Measurements from ENCODE around the gene MYO9A. TPM values are rescaled to one million over a fixed set of nuclear protein-coding genes. Genes with fewer than 3 reads are reported as not detected.

The MYO9A gene
- total RNA-seq, 1 donor from 2014 or later = 41.8 TPM

DNA sequence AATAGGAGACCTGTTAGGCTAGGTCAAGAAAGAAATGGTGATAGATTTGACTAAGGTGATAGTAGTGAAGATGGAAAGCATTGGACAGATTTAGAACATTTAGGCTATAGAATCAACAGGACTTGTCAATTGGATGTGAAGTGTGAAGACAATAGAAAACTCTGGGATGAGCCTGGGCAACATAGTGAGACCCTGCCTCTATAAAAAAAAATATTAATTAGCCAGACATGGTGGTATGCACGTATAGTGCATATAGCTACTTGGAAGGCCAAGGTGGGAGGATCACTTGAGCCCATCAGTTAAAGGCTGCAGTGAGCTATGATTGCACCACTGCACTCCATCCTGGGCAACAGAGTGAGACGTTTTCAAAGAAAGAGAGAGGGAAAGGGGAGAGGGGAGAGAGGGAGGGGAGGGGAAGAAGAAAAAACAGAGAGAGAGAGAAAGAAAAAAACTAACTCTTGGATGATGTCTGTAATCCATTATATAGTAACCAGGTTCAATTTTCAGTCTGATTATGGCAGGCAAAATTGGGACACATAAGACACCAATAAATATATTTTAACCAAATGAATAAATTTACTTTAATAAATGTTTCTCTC is 9.9 kb upstream of the MYO9A start:
- H3K27ac Mint-ChIP-seq (ENCODE audit: unreplicated experiment) = no peak overlapping the region
- H3K36me3 Mint-ChIP-seq (ENCODE audit: low read depth) = no peaks in the 10 kb centered on the region
- no peak overlapping the region for H3K4me3 Mint-ChIP-seq (ENCODE audit: unreplicated experiment)
- TF ChIP-seq CTCF (IDR thresholded peaks at IDR 0.05) = no peak
- no peaks in the 10 kb centered on the region for H3K9me3 Mint-ChIP-seq (ENCODE audit: low read depth)
- no peaks in the 10 kb centered on the region for H3K27me3 Mint-ChIP-seq (ENCODE audit: low read depth)
- DNase-seq (ENCODE audit: low spot score) = no peak
- H3K4me1 Mint-ChIP-seq (ENCODE audit: low read depth) = no peaks in the 10 kb centered on the region

DNA sequence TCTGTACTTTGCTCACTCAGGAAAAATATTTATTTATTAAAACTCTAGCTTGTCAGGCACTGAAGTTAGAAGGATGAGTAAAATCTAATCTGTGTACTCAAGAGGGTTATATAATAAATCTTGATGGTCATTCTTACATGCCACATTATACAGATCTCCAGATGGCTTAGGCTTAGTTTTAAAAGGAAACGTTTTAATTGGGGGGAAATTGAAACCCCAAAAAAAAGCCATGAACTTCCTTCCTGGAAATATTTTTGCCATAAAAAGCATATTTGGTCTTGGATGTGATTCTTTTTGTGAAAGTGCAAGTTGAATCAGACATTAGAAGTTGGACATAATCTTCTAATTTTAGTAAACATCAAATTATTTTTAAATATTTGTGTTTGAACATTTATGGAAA is 6.3 kb upstream of the MYO9A start:
- Mint-ChIP-seq H3K27me3 (ENCODE audit: low read depth) (no peaks in the 10 kb centered on the region), H3K9me3 (ENCODE audit: low read depth) (no peaks in the 10 kb centered on the region), H3K4me3 (ENCODE audit: unreplicated experiment) (no peak overlapping the region), H3K36me3 (ENCODE audit: low read depth) (no peaks in the 10 kb centered on the region), H3K4me1 (ENCODE audit: low read depth) (peaks cover 4% of the 10 kb centered on the region), H3K27ac (ENCODE audit: unreplicated experiment) (no peak overlapping the region)
- no peak for TF ChIP-seq CTCF (IDR thresholded peaks at IDR 0.05)
- no peak for DNase-seq (ENCODE audit: low spot score)

GRCh38 chr15:72117486-72118016 is 399 bp downstream of the MYO9A start:
- H3K27me3 Mint-ChIP-seq (ENCODE audit: low read depth) = no peaks in the 10 kb centered on the region
- TF ChIP-seq CTCF (IDR thresholded peaks at IDR 0.05) = no peak
- H3K36me3 Mint-ChIP-seq (ENCODE audit: low read depth) = no peaks in the 10 kb centered on the region
- peak overlapping the region; percentile 99 for H3K27ac Mint-ChIP-seq (ENCODE audit: unreplicated experiment)
- H3K4me1 Mint-ChIP-seq (ENCODE audit: low read depth) = peaks cover 46% of the 10 kb centered on the region
- no peaks in the 10 kb centered on the region for H3K9me3 Mint-ChIP-seq (ENCODE audit: low read depth)
- H3K4me3 Mint-ChIP-seq (ENCODE audit: unreplicated experiment) = peak overlapping the region; percentile 96
- DNase-seq (ENCODE audit: low spot score) = peak; percentile 97

DNA sequence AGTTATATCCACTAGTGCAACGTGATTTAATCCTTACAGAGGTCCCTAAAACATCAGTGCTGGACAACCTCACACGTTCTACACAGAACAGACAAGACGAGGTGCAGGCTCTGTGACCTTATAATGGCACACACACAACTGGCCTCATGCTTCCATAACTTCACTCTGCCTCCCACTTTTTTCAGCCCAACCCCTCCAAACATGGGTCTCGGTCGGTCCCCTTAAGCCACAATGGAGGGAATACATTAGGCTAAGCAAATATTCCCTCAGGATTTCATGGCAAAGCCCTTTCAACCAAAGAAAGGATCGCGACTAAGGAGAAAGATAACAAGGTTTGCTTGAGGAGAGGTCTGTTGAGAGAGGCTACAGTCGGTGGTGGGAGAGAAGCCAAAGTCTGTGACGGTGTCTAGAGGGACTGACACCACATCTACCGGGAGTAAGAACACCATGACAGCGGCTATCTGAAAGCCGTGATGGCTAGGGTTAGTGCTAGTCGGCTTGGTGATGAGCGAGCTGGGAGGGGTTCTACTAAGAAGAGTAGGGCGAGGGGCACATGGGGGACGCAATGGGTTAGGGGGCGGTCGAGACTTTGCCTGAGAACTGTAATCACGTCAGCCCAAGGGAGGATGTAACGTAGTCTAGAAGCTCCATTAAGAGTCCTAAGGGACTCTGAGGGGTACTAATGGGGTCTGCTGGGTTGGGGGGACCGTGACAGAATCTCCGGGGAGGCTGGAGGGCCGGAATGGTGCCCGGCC is 1.0 kb downstream of the MYO9A start:
- Mint-ChIP-seq H3K36me3 (ENCODE audit: low read depth) (no peaks in the 10 kb centered on the region), H3K9me3 (ENCODE audit: low read depth) (no peaks in the 10 kb centered on the region), H3K27ac (ENCODE audit: unreplicated experiment) (peak overlapping the region; percentile 99), H3K4me3 (ENCODE audit: unreplicated experiment) (peak overlapping the region; percentile 96), H3K27me3 (ENCODE audit: low read depth) (no peaks in the 10 kb centered on the region), H3K4me1 (ENCODE audit: low read depth) (peaks cover 46% of the 10 kb centered on the region)
- DNase-seq (ENCODE audit: low spot score) = no peak
- TF ChIP-seq CTCF (IDR thresholded peaks at IDR 0.05) = no peak

GRCh38 chr15:72113347-72114031 is 4.5 kb downstream of the MYO9A start:
- Mint-ChIP-seq H3K27ac (ENCODE audit: unreplicated experiment) (peak overlapping the region; percentile 1), H3K36me3 (ENCODE audit: low read depth) (no peaks in the 10 kb centered on the region), H3K27me3 (ENCODE audit: low read depth) (no peaks in the 10 kb centered on the region), H3K4me1 (ENCODE audit: low read depth) (peaks cover 43% of the 10 kb centered on the region), H3K9me3 (ENCODE audit: low read depth) (no peaks in the 10 kb centered on the region), H3K4me3 (ENCODE audit: unreplicated experiment) (no peak overlapping the region)
- no peak for DNase-seq (ENCODE audit: low spot score)
- no peak for TF ChIP-seq CTCF (IDR thresholded peaks at IDR 0.05)

All from chondrocyte (in vitro differentiated cells).